IMR-90 (cell line): Measurements from ENCODE around the gene TAF11L6. TPM values are rescaled to one million over a fixed set of nuclear protein-coding genes. Genes with fewer than 3 reads are reported as not detected.
"Not testable (repeated sequence)": the region's sequence is repeated elsewhere in the genome, so short reads cannot be mapped to it uniquely, and the experiment has no call there.

Experiments used
- ATAC-seq: fragments of 200-7000 bp; cut with Tn5 transposase; 2 replicates; pipeline ENCODE4 v1.9.1; 2020; ENCODE audit warnings: low read depth, mild to moderate bottlenecking, moderate library complexity
- BruUV-seq: library from RNA; stranded (reverse); fragments of 400-500 nt; replicated peaks from 2 replicates; lab custom pipeline; 2021; lab: Mats Ljungman, UMichigan
- CTCF ChIA-PET: fragments of 300-600 bp; formaldehyde crosslinking; extraction: SDS; loops from one replicate; lab custom pipeline; 2021; ENCODE audit warnings: antibody characterized with exemption; lab: Yijun Ruan, JAX
- POLR2A ChIA-PET: fragments of 300-600 bp; sonication (Branson Sonifier 250); formaldehyde crosslinking; loops from one replicate; lab custom pipeline; 2022; ENCODE audit warnings: antibody characterized with exemption; ENCODE audit not compliant: unreplicated experiment; lab: Charles Lee
- DNase-seq: peaks from one replicate; pipeline ENCODE4 v3.0.0; 2013
- H2AFZ ChIP-seq: replicated peaks from 2 replicates; pipeline ENCODE3; 2013; ENCODE audit warnings: low read length, mild to moderate bottlenecking; ENCODE audit not compliant: poor library complexity
- H2AK5ac ChIP-seq: 2 replicates; pipeline ENCODE4 v1.6.1; 2013; ENCODE audit warnings: low read depth, low read length, inconsistent platforms
- H2AK9ac ChIP-seq: replicated peaks from 2 replicates; pipeline ENCODE3; 2013; ENCODE audit warnings: mild to moderate bottlenecking, low read depth, low read length, moderate library complexity; ENCODE audit not compliant: poor library complexity
- H2BK120ac ChIP-seq: 2 replicates; pipeline ENCODE4 v1.6.1; 2013; ENCODE audit warnings: low read depth, low read length, inconsistent platforms
- H2BK15ac ChIP-seq: 3 replicates; pipeline ENCODE4 v1.6.1; 2013; ENCODE audit warnings: low read depth, low read length, inconsistent platforms
- H2BK20ac ChIP-seq: 2 replicates; pipeline ENCODE4 v1.6.1; 2013; ENCODE audit warnings: low read depth, mild to moderate bottlenecking, inconsistent platforms, low read length, moderate library complexity
- H2BK5ac ChIP-seq: 2 replicates; pipeline ENCODE4 v1.6.1; 2013; ENCODE audit warnings: mild to moderate bottlenecking, low read depth, low read length, inconsistent platforms; ENCODE audit not compliant: poor library complexity, severe bottlenecking
- H3K14ac ChIP-seq: replicated peaks from 2 replicates; pipeline ENCODE4 v1.6.1; 2013; ENCODE audit warnings: low read depth, low read length, inconsistent platforms
- H3K18ac ChIP-seq: 2 replicates; pipeline ENCODE4 v1.6.1; 2013; ENCODE audit warnings: low read depth, low read length, control low read depth
- H3K23ac ChIP-seq: 2 replicates; pipeline ENCODE4 v1.6.1; 2013; ENCODE audit warnings: low read depth, low read length, inconsistent platforms
- H3K27ac ChIP-seq: 2 replicates; pipeline ENCODE4 v1.5.1; 2013; ENCODE audit warnings: mild to moderate bottlenecking, control low read depth, low read length; ENCODE audit not compliant: insufficient read depth
- H3K27me3 ChIP-seq: 2 replicates; pipeline ENCODE4 v1.6.1; 2013; ENCODE audit warnings: low read length; ENCODE audit not compliant: control insufficient read depth, insufficient read depth
- H3K36me3 ChIP-seq: 2 replicates; pipeline ENCODE4 v1.6.1; 2013; ENCODE audit warnings: low read length, mixed read lengths; ENCODE audit not compliant: control insufficient read depth, insufficient read depth
- H3K4ac ChIP-seq: 2 replicates; pipeline ENCODE4 v1.6.1; 2013; ENCODE audit warnings: low read depth, low read length, inconsistent platforms
- H3K4me1 ChIP-seq: 2 replicates; pipeline ENCODE4 v1.6.1; 2013; ENCODE audit warnings: low read length, mixed read lengths; ENCODE audit not compliant: control insufficient read depth, insufficient read depth
- H3K4me2 ChIP-seq: 2 replicates; pipeline ENCODE4 v1.6.1; 2013; ENCODE audit warnings: low read depth, mild to moderate bottlenecking, control low read depth, low read length, moderate library complexity
- H3K4me3 ChIP-seq: 2 replicates; pipeline ENCODE4 v1.5.1; 2013; ENCODE audit warnings: low read depth, mild to moderate bottlenecking, control low read depth, low read length, moderate library complexity; ENCODE audit not compliant: insufficient read depth
- H3K56ac ChIP-seq: 2 replicates; pipeline ENCODE4 v1.6.1; 2013; ENCODE audit warnings: low read length, inconsistent platforms; ENCODE audit not compliant: insufficient read depth; ENCODE audit errors: extremely low read depth
- H3K79me1 ChIP-seq, 2 experiments: 2 replicates each; pipeline ENCODE4 v1.6.1; 2013; ENCODE audit warnings: low read length in 2 of 2, inconsistent platforms in 1 of 2, low read depth in 1 of 2
- H3K9ac ChIP-seq: 2 replicates; pipeline ENCODE4 v1.6.1; 2013; ENCODE audit warnings: low read depth, low read length, control low read depth
- H3K9me1 ChIP-seq: 2 replicates; pipeline ENCODE4 v1.6.1; 2013; ENCODE audit warnings: low read length, inconsistent platforms; ENCODE audit not compliant: insufficient read depth
- H3K9me3 ChIP-seq: 2 replicates; pipeline ENCODE4 v1.6.1; 2013; ENCODE audit warnings: low read length; ENCODE audit not compliant: control insufficient read depth, insufficient read depth
- H4K20me1 ChIP-seq: 2 replicates; pipeline ENCODE4 v1.6.1; 2013; ENCODE audit warnings: low read length, inconsistent platforms; ENCODE audit not compliant: insufficient read depth
- H4K5ac ChIP-seq: 2 replicates; pipeline ENCODE4 v1.6.1; 2013; ENCODE audit warnings: mild to moderate bottlenecking, low read depth, low read length, control low read depth
- H4K8ac ChIP-seq, 2 experiments: 2 replicates each; pipeline ENCODE4 v1.6.1; 2013; ENCODE audit warnings: low read depth in 2 of 2, low read length in 2 of 2, control low read depth in 1 of 2, inconsistent platforms in 1 of 2
- H4K91ac ChIP-seq: 2 replicates; pipeline ENCODE4 v1.6.1; 2013; ENCODE audit warnings: low read depth, low read length, inconsistent platforms; ENCODE audit not compliant: insufficient read depth
- CEBPB ChIP-seq: IDR thresholded peaks from 2 replicates; pipeline ENCODE4 v1.6.1; 2012; ENCODE audit warnings: low read depth, low read length, improper control_type of control experiment
- CHD1 ChIP-seq: IDR thresholded peaks from 2 replicates; pipeline ENCODE4 v1.6.1; 2012; ENCODE audit warnings: low read depth, low read length, improper control_type of control experiment
- FOS ChIP-seq: fragments of 150-350 bp; IDR thresholded peaks from 2 replicates; pipeline ENCODE4 v1.6.1; 2016; ENCODE audit warnings: low read depth, low read length
- MAFK ChIP-seq: IDR thresholded peaks from 2 replicates; pipeline ENCODE4 v1.6.1; 2012; ENCODE audit warnings: low read depth, low read length, improper control_type of control experiment
- MAZ ChIP-seq: IDR thresholded peaks from 2 replicates; pipeline ENCODE4 v1.6.1; 2012; ENCODE audit warnings: low read depth, mild to moderate bottlenecking, low read length, improper control_type of control experiment, moderate library complexity, borderline replicate concordance
- NFE2L2 ChIP-seq: fragments of 150-350 bp; IDR thresholded peaks from 2 replicates; pipeline ENCODE4 v1.6.1; 2016; ENCODE audit warnings: low read depth, mild to moderate bottlenecking, low read length
- RAD21 ChIP-seq: IDR thresholded peaks from 2 replicates; pipeline ENCODE4 v1.6.1; 2012; ENCODE audit warnings: low read length, improper control_type of control experiment
- RCOR1 ChIP-seq: IDR thresholded peaks from 2 replicates; pipeline ENCODE4 v1.6.1; 2012; ENCODE audit warnings: mild to moderate bottlenecking, low read length, improper control_type of control experiment; ENCODE audit not compliant: insufficient replicate concordance
- SMC3 ChIP-seq: fragments of 150-350 bp; IDR thresholded peaks from 2 replicates; pipeline ENCODE4 v1.6.1; 2016; ENCODE audit warnings: low read depth, mild to moderate bottlenecking, antibody characterized with exemption, low read length, moderate library complexity
- USF2 ChIP-seq: fragments of 150-350 bp; IDR thresholded peaks from 2 replicates; pipeline ENCODE4 v1.6.1; 2017; ENCODE audit warnings: mild to moderate bottlenecking, antibody characterized with exemption, low read length, low read depth
- WGBS, 2 experiments: methylation state at CpG; one replicate each; pipeline versions ENCODE4 v1.1.5 to v1.1.7; 2013; ENCODE audit warnings: missing lambda C conversion rate in 2 of 2; ENCODE audit not compliant: insufficient read length in 1 of 2; ENCODE audit errors: extremely low coverage in 2 of 2; 5-methylcytosine and 5-hydroxymethylcytosine counted together
- dilution Hi-C: fragments of 300-500 bp; cut with HindIII; formaldehyde crosslinking; loops from one replicate; pipeline ENCODE4 v1.14.3; 2018; ENCODE audit warnings: low sequenced_read_pairs; ENCODE audit not compliant: unreplicated experiment
- in situ Hi-C: fragments of 300-500 bp; cut with MboI; formaldehyde crosslinking; loops from 3 replicates; pipeline ENCODE4 v1.14.3; 2019; ENCODE audit warnings: low sequenced_read_pairs, inconsistent platforms, mixed read lengths
- intact Hi-C: fragments of 100-400 bp; cut with micrococcal nuclease; formaldehyde crosslinking; loops from 2 replicates; pipeline ENCODE4 v1.10.0; 2022
- polyA plus RNA-seq, 3 experiments: library from polyadenylated mRNA; depleted of rRNA; stranded (reverse); fragments of >200 nt; gene quantifications; 2 replicates each; pipeline ENCODE4 v1.2.3, GENCODE V29; 2012; ENCODE audit warnings: low replicate concordance in 1 of 3
- total RNA-seq: library from RNA; depleted of rRNA; stranded (reverse); fragments of >200 nt; gene quantifications from 2 replicates; pipeline ENCODE4 v1.2.3, GENCODE V29; 2012

Gene TAF11L6
- total and polyA plus RNA-seq, 2 of the 4 experiments (the other 2 are of a cell fraction): not detected

GRCh38 chr5:17497446-17497845 is 31.0 kb upstream of the TAF11L6 start:
- no TSS peak for BruUV-seq
- Histone ChIP-seq H3K4me2 (no peak overlapping the region), H3K9me1 (no peaks in the 10 kb centered on the region), H2AK5ac (no peak overlapping the region), H3K27me3 (peaks cover 4% of the 10 kb centered on the region), H3K9me3 (no peaks in the 10 kb centered on the region), H3K9ac (no peak overlapping the region), H3K4me3 (no peak overlapping the region), H2BK15ac (no peak overlapping the region), H3K79me1 (no peaks in the 10 kb centered on the region), H2BK20ac (no peak overlapping the region), H4K5ac (no peak overlapping the region), H2AFZ (no peak overlapping the region), H3K56ac (no peak overlapping the region), H4K91ac (no peak overlapping the region), H3K36me3 (no peaks in the 10 kb centered on the region), H4K20me1 (no peaks in the 10 kb centered on the region), H3K4me1 (no peaks in the 10 kb centered on the region), H3K23ac (no peak overlapping the region), H4K8ac (no peak overlapping the region), H3K4ac (no peak overlapping the region), H2BK120ac (no peak overlapping the region), H2BK5ac (no peak overlapping the region), H3K27ac (no peak overlapping the region), H2AK9ac (no peak overlapping the region), H3K14ac (no peak overlapping the region), H3K18ac (no peak overlapping the region)
- intact Hi-C loops (no loop called here), in situ Hi-C loops (no loop called here), dilution Hi-C loops (no loop called here)
- no peak for ATAC-seq
- ChIA-PET POLR2A (no interaction called here), CTCF (no interaction called here)
- no peak for TF ChIP-seq FOS
- no peak for TF ChIP-seq MAFK
- no peak for TF ChIP-seq CEBPB
- TF ChIP-seq RAD21: no peak
- no peak for TF ChIP-seq MAZ
- TF ChIP-seq NFE2L2: no peak
- no peak for TF ChIP-seq SMC3
- no peak for TF ChIP-seq USF2
- TF ChIP-seq RCOR1: no peak
- no peak for TF ChIP-seq CHD1
- DNase-seq: no peak
- WGBS, 2 experiments: no CpG with 5 or more reads among the region's 4 CpGs

- H2BK15ac ChIP-seq, H3K27ac ChIP-seq, H3K23ac ChIP-seq, in situ Hi-C loops, H3K18ac ChIP-seq, CTCF ChIA-PET, H4K8ac ChIP-seq, H3K14ac ChIP-seq, H3K36me3 ChIP-seq, H4K5ac ChIP-seq, H3K4me2 ChIP-seq, H4K91ac ChIP-seq, H3K9ac ChIP-seq, H2BK120ac ChIP-seq, H2AFZ ChIP-seq, ATAC-seq, H4K20me1 ChIP-seq, H3K79me1 ChIP-seq, H2BK20ac ChIP-seq, H3K27me3 ChIP-seq, H2AK9ac ChIP-seq, H2AK5ac ChIP-seq, H3K56ac ChIP-seq, H2BK5ac ChIP-seq, H3K4me1 ChIP-seq, H3K9me1 ChIP-seq, H3K9me3 ChIP-seq, BruUV-seq, H3K4me3 ChIP-seq, intact Hi-C loops, H3K4ac ChIP-seq, dilution Hi-C loops, POLR2A ChIA-PET, DNase-seq: not testable (repeated sequence)
- WGBS, 2 experiments: 92% methylated on average over 2 of the region's 8 CpGs; no CpG with 5 or more reads in 1 of the 2 experiments
These were observed 30.5 kb upstream of the TAF11L6 start, which contains the start of gene TAF11L2 for GRCh38 chr5:17497931-17498330. TAF11L2 (plus strand) TSS chr5:17498231.
